Measurements from ENCODE around the gene EFCAB11. TPM values are rescaled to one million over a fixed set of nuclear protein-coding genes. Genes with fewer than 3 reads are reported as not detected.

Gene EFCAB11
- total and polyA plus RNA-seq, 7 donors, result 7.2 to 9.0 (median 8.7) TPM

DNA sequence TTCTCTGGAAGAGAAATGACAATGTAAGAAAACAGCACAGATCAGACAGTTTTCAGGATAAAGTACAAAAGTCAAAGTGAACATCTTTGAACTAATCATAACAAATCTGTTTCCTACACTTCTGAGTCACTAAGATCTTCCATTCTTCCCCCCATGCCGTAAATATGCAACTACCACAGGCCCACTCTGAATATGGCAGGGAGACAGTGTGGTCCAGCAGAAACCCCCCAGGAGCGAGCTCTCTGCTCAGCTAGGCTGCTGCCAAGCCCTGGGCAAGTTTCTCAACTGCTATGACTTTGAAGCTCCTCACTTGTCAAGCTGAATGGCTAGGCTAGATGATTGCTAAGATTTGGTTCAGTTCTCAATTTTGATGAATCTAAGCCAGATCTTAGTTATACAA, 148.1 kb downstream of the EFCAB11 start:
- TF ChIP-seq POLR2A (IDR thresholded peaks at IDR 0.05), result no peak
- TF ChIP-seq EP300 (IDR thresholded peaks at IDR 0.05), result no peak
- TF ChIP-seq CTCF (IDR thresholded peaks at IDR 0.05), result no peak
- TF ChIP-seq POLR2AphosphoS5 (IDR thresholded peaks at IDR 0.05), result no peak
- H3K4me1 ChIP-seq, result peaks cover 0 to 14% (median 7%) of the 10 kb centered on the region in 4 donors
- 88 to 94% methylated on average over 2 of the region's 2 CpGs for WGBS, 2 donors
- no peak for DNase-seq
- H3K36me3 ChIP-seq, result no peaks in the 10 kb centered on the region
- intact Hi-C loops (cut with DNase I), result no loop called here
- no peaks in the 10 kb centered on the region for H3K9me3 ChIP-seq
- no peak overlapping the region for H3K27ac ChIP-seq
- H3K27me3 ChIP-seq, result no peaks in the 10 kb centered on the region
- H3K4me3 ChIP-seq, result no peak overlapping the region

- DNase-seq, result no peak
- no peak overlapping the region for H3K4me3 ChIP-seq
- intact Hi-C loops (cut with DNase I), result no loop called here
- TF ChIP-seq EP300 (IDR thresholded peaks at IDR 0.05) (no peak), CTCF (IDR thresholded peaks at IDR 0.05) (no peak), POLR2AphosphoS5 (IDR thresholded peaks at IDR 0.05) (no peak), POLR2A (IDR thresholded peaks at IDR 0.05) (no peak)
- H3K9me3 ChIP-seq, result no peaks in the 10 kb centered on the region
- peak overlapping the region in 1 of 4 donors; percentile 1 for H3K27ac ChIP-seq
- H3K36me3 ChIP-seq, result no peaks in the 10 kb centered on the region
- H3K27me3 ChIP-seq, result no peaks in the 10 kb centered on the region
- H3K4me1 ChIP-seq, result peaks cover 0 to 14% (median 7%) of the 10 kb centered on the region in 4 donors
- WGBS, 2 donors, result 90 to 91% methylated on average over 1 of the region's 1 CpG
Observed at GRCh38 chr14:89805501-89805900, 149.0 kb downstream of the EFCAB11 start.

DNA sequence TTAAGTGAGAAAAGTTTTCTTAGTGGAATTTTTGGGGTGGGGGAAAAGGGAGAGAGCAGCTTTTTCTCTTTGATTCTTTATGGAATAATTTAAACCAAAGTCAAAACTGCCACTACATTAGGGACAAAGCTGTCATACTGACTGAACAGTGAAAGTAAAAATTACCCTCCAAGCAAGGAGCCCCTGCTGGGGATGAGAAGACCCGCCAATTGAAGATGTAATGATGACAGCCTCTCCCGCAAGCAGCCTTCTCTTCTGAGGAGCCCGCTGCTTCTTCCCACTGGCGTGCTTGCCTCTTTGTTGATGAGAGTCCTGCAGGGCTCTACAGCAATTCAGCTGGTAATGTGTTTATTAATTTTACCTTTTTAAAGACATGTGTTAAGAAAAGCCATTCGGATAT, 151.0 kb downstream of the EFCAB11 start:
- Histone ChIP-seq H3K4me1 (peaks cover 0 to 14% (median 7%) of the 10 kb centered on the region in 4 donors), H3K27me3 (no peaks in the 10 kb centered on the region), H3K27ac (no peak overlapping the region), H3K36me3 (no peaks in the 10 kb centered on the region), H3K9me3 (no peaks in the 10 kb centered on the region), H3K4me3 (no peak overlapping the region)
- intact Hi-C loops (cut with DNase I), result no loop called here
- TF ChIP-seq POLR2AphosphoS5 (IDR thresholded peaks at IDR 0.05), result no peak
- no peak for TF ChIP-seq POLR2A (IDR thresholded peaks at IDR 0.05)
- TF ChIP-seq CTCF (IDR thresholded peaks at IDR 0.05), result no peak
- TF ChIP-seq EP300 (IDR thresholded peaks at IDR 0.05), result no peak
- DNase-seq, result no peak
- 96% methylated on average over 5 of the region's 5 CpGs for WGBS, 2 donors

GRCh38 chr14:89801136-89801535, 153.4 kb downstream of the EFCAB11 start:
- Histone ChIP-seq H3K27ac (no peak overlapping the region), H3K27me3 (no peaks in the 10 kb centered on the region), H3K9me3 (no peaks in the 10 kb centered on the region), H3K4me1 (peaks cover 0 to 14% (median 6%) of the 10 kb centered on the region in 4 donors), H3K4me3 (no peak overlapping the region), H3K36me3 (no peaks in the 10 kb centered on the region)
- intact Hi-C loops (cut with DNase I), result no loop called here
- TF ChIP-seq CTCF (IDR thresholded peaks at IDR 0.05) (no peak), POLR2A (IDR thresholded peaks at IDR 0.05) (no peak), POLR2AphosphoS5 (IDR thresholded peaks at IDR 0.05) (no peak)
- WGBS, 2 donors, result 89 to 92% methylated on average over 3 of the region's 3 CpGs
- DNase-seq, result no peak

- H3K4me3 ChIP-seq, result no peak overlapping the region
- TF ChIP-seq POLR2AphosphoS5 (IDR thresholded peaks at IDR 0.05) (no peak), EP300 (IDR thresholded peaks at IDR 0.05) (no peak), POLR2A (IDR thresholded peaks at IDR 0.05) (no peak), CTCF (IDR thresholded peaks at IDR 0.05) (no peak)
- no peaks in the 10 kb centered on the region for H3K36me3 ChIP-seq
- H3K4me1 ChIP-seq, result no peaks in the 10 kb centered on the region
- no peaks in the 10 kb centered on the region for H3K9me3 ChIP-seq
- H3K27me3 ChIP-seq, result no peaks in the 10 kb centered on the region
- WGBS, 2 donors, result 83 to 87% methylated on average over 4 of the region's 4 CpGs
- intact Hi-C loops (cut with DNase I), result no loop called here
- no peak for DNase-seq
- no peak overlapping the region for H3K27ac ChIP-seq
Observed at GRCh38 chr14:89798212-89798773, 156.2 kb downstream of the EFCAB11 start.
